NT2/D1 (cell line): ENCODE results near the gene ZFP64.
A peak's percentile ranks its signal among the peaks of the same experiment; 100 is the strongest.

ENCODE experiments used
- DNase-seq: peaks from one replicate; pipeline ENCODE4 v3.0.0-alpha.2; 2011; ENCODE audit warnings: low read depth, low spot score
- H3K27me3 ChIP-seq: 2 replicates; pipeline ENCODE4 v1.6.0; 2011; ENCODE audit warnings: mild to moderate bottlenecking; ENCODE audit not compliant: insufficient read length, insufficient read depth
- H3K36me3 ChIP-seq: 2 replicates; pipeline ENCODE4 v1.6.1; 2011; ENCODE audit warnings: mild to moderate bottlenecking, low read length, mixed read lengths; ENCODE audit not compliant: insufficient read depth, insufficient read length
- H3K4me1 ChIP-seq: 2 replicates; pipeline ENCODE4 v1.5.1; 2011; ENCODE audit not compliant: insufficient read depth, insufficient read length
- H3K4me3 ChIP-seq: 2 replicates; pipeline ENCODE4 v1.5.1; 2011; ENCODE audit warnings: low read depth; ENCODE audit not compliant: insufficient read length
- H3K9ac ChIP-seq: 2 replicates; pipeline ENCODE4 v1.6.0; 2011; ENCODE audit warnings: low read depth; ENCODE audit not compliant: insufficient read length
- H3K9me3 ChIP-seq: 2 replicates; pipeline ENCODE4 v1.5.1; 2011; ENCODE audit warnings: mild to moderate bottlenecking, low read length; ENCODE audit not compliant: insufficient read depth
- SUZ12 ChIP-seq: IDR thresholded peaks from 2 replicates; pipeline ENCODE4 v1.6.1; 2011; ENCODE audit not compliant: insufficient read length, insufficient read depth; ENCODE audit errors: extremely low read depth
- YY1 ChIP-seq: IDR thresholded peaks from 2 replicates; pipeline ENCODE4 v1.6.1; 2011; ENCODE audit not compliant: insufficient read length, insufficient read depth
- ZNF274 ChIP-seq: IDR thresholded peaks from 2 replicates; pipeline ENCODE4 v1.6.1; 2011; ENCODE audit warnings: mild to moderate bottlenecking, low read depth, low read length

Gene ZFP64

GRCh38 chr20:52213995-52214394 lies 22.4 kb upstream of the ZFP64 start:
- Histone ChIP-seq H3K9ac (no peak overlapping the region), H3K4me3 (no peak overlapping the region), H3K9me3 (peaks cover 12% of the 10 kb centered on the region), H3K27me3 (no peaks in the 10 kb centered on the region), H3K36me3 (no peaks in the 10 kb centered on the region), H3K4me1 (peaks cover 8% of the 10 kb centered on the region)
- no peak for DNase-seq
- TF ChIP-seq YY1 (no peak), SUZ12 (no peak), ZNF274 (no peak)

- H3K36me3 ChIP-seq: no peaks in the 10 kb centered on the region
- TF ChIP-seq YY1: no peak
- no peak for TF ChIP-seq SUZ12
- TF ChIP-seq ZNF274: no peak
- H3K9me3 ChIP-seq: peaks cover 12% of the 10 kb centered on the region
- H3K9ac ChIP-seq: no peak overlapping the region
- no peaks in the 10 kb centered on the region for H3K27me3 ChIP-seq
- DNase-seq: no peak
- H3K4me3 ChIP-seq: no peak overlapping the region
- H3K4me1 ChIP-seq: peaks cover 8% of the 10 kb centered on the region
These were observed 21.4 kb upstream of the ZFP64 start for GRCh38 chr20:52212943-52213342.

- no peaks in the 10 kb centered on the region for H3K36me3 ChIP-seq
- TF ChIP-seq YY1 (no peak), SUZ12 (no peak), ZNF274 (no peak)
- H3K9me3 ChIP-seq: peaks cover 12% of the 10 kb centered on the region
- H3K4me3 ChIP-seq: no peak overlapping the region
- DNase-seq: no peak
- H3K9ac ChIP-seq: no peak overlapping the region
- H3K27me3 ChIP-seq: no peaks in the 10 kb centered on the region
- H3K4me1 ChIP-seq: peaks cover 8% of the 10 kb centered on the region
These were observed 18.7 kb upstream of the ZFP64 start for GRCh38 chr20:52210037-52210990.

- no peaks in the 10 kb centered on the region for H3K27me3 ChIP-seq
- peaks cover 8% of the 10 kb centered on the region for H3K4me1 ChIP-seq
- DNase-seq: peak; percentile 50
- H3K9me3 ChIP-seq: peaks cover 12% of the 10 kb centered on the region
- no peaks in the 10 kb centered on the region for H3K36me3 ChIP-seq
- H3K4me3 ChIP-seq: no peak overlapping the region
- TF ChIP-seq YY1: no peak
- no peak for TF ChIP-seq ZNF274
- no peak for TF ChIP-seq SUZ12
- no peak overlapping the region for H3K9ac ChIP-seq
These were observed 17.6 kb upstream of the ZFP64 start for GRCh38 chr20:52209154-52209571.

GRCh38 chr20:52207020-52207810 lies 15.6 kb upstream of the ZFP64 start:
- no peak overlapping the region for H3K4me3 ChIP-seq
- no peaks in the 10 kb centered on the region for H3K36me3 ChIP-seq
- DNase-seq: no peak
- H3K9me3 ChIP-seq: no peaks in the 10 kb centered on the region
- no peak for TF ChIP-seq ZNF274
- no peak for TF ChIP-seq SUZ12
- no peak for TF ChIP-seq YY1
- H3K4me1 ChIP-seq: peaks cover 8% of the 10 kb centered on the region
- no peak overlapping the region for H3K9ac ChIP-seq
- no peaks in the 10 kb centered on the region for H3K27me3 ChIP-seq

GRCh38 chr20:52204136-52204535 lies 12.6 kb upstream of the ZFP64 start:
- Histone ChIP-seq H3K4me1 (no peaks in the 10 kb centered on the region), H3K4me3 (no peak overlapping the region), H3K36me3 (no peaks in the 10 kb centered on the region), H3K9ac (no peak overlapping the region), H3K9me3 (no peaks in the 10 kb centered on the region), H3K27me3 (no peaks in the 10 kb centered on the region)
- no peak for DNase-seq
- no peak for TF ChIP-seq YY1
- TF ChIP-seq SUZ12: no peak
- TF ChIP-seq ZNF274: no peak

- no peak for TF ChIP-seq YY1
- TF ChIP-seq ZNF274: no peak
- no peak for TF ChIP-seq SUZ12
- no peak for DNase-seq
- Histone ChIP-seq H3K9ac (no peak overlapping the region), H3K9me3 (no peaks in the 10 kb centered on the region), H3K27me3 (no peaks in the 10 kb centered on the region), H3K4me1 (no peaks in the 10 kb centered on the region), H3K36me3 (no peaks in the 10 kb centered on the region), H3K4me3 (no peak overlapping the region)
These were observed 9.8 kb upstream of the ZFP64 start for GRCh38 chr20:52201395-52201794.
